Hepatocyte (in vitro differentiated cells): Measurements from ENCODE around the gene CCDC106. TPM values are rescaled to one million over a fixed set of nuclear protein-coding genes. Genes with fewer than 3 reads are reported as not detected.

Experiments used
- DNase-seq: peaks from one replicate; pipeline ENCODE4 v3.0.0-alpha.2; 2016; ENCODE audit warnings: low spot score
- H2AFZ ChIP-seq: fragments of 200-600 bp; sonication (generic); 2 replicates; pipeline ENCODE4 v1.6.0; 2016; ENCODE audit warnings: antibody characterized with exemption, mild to moderate bottlenecking
- H3K27ac ChIP-seq: fragments of 200-600 bp; sonication (generic); 2 replicates; pipeline ENCODE4 v1.5.1; 2016; ENCODE audit warnings: mild to moderate bottlenecking
- H3K27me3 ChIP-seq: fragments of 200-600 bp; sonication (generic); 2 replicates; pipeline ENCODE4 v1.6.1; 2016
- H3K36me3 ChIP-seq: fragments of 200-600 bp; sonication (generic); replicated peaks from 2 replicates; pipeline ENCODE4 v1.5.1; 2016; ENCODE audit warnings: low read depth; ENCODE audit not compliant: insufficient read depth
- H3K4me1 ChIP-seq: fragments of 200-600 bp; sonication (generic); 2 replicates; pipeline ENCODE4 v1.5.1; 2016; ENCODE audit warnings: mild to moderate bottlenecking, moderate library complexity; ENCODE audit not compliant: insufficient read depth
- H3K4me2 ChIP-seq: fragments of 200-600 bp; sonication (generic); 2 replicates; pipeline ENCODE4 v1.6.0; 2016
- H3K4me3 ChIP-seq: fragments of 200-600 bp; sonication (generic); 2 replicates; pipeline ENCODE4 v1.5.1; 2016; ENCODE audit warnings: mild to moderate bottlenecking
- H3K79me2 ChIP-seq: fragments of 200-600 bp; sonication (generic); 2 replicates; pipeline ENCODE4 v1.6.0; 2017; ENCODE audit warnings: mild to moderate bottlenecking
- H3K9me2 ChIP-seq: fragments of 200-600 bp; sonication (generic); replicated peaks from 2 replicates; pipeline ENCODE4 v1.6.0; 2017; ENCODE audit warnings: mild to moderate bottlenecking; ENCODE audit not compliant: insufficient read depth
- H3K9me3 ChIP-seq: fragments of 200-600 bp; sonication (generic); 2 replicates; pipeline ENCODE4 v1.5.1; 2016; ENCODE audit warnings: low read depth, mild to moderate bottlenecking
- H4K20me1 ChIP-seq: fragments of 200-600 bp; sonication (generic); 2 replicates; pipeline ENCODE4 v1.6.0; 2016; ENCODE audit warnings: mild to moderate bottlenecking; ENCODE audit not compliant: insufficient read depth, poor library complexity, severe bottlenecking
- EZH2 ChIP-seq: fragments of 200-600 bp; sonication (generic); IDR thresholded peaks from 2 replicates; pipeline ENCODE4 v1.6.1; 2016; ENCODE audit warnings: antibody characterized with exemption, mild to moderate bottlenecking, borderline replicate concordance
- EZH2phosphoT487 ChIP-seq: fragments of 200-600 bp; sonication (generic); IDR thresholded peaks from one replicate; pipeline ENCODE4 v1.6.1; 2018; ENCODE audit warnings: antibody characterized with exemption, mild to moderate bottlenecking, low read depth, moderate library complexity; ENCODE audit not compliant: unreplicated experiment, severe bottlenecking
- WGBS: methylation state at CpG from one replicate; pipeline ENCODE4 v1.1.6; 2016; ENCODE audit warnings: low lambda C conversion rate; ENCODE audit errors: missing lambda C conversion rate; 5-methylcytosine and 5-hydroxymethylcytosine counted together
- polyA plus RNA-seq: library from polyadenylated mRNA; unstranded; fragments of >200 nt; fragmentation: Nextera tagmentation; extraction: Ambion mirVana; gene quantifications from 2 replicates; pipeline ENCODE4 v1.2.1, GENCODE V29; 2016
- total RNA-seq: library from RNA; depleted of rRNA; stranded (reverse); fragments of >200 nt; gene quantifications from 2 replicates; pipeline ENCODE4 v1.2.3, GENCODE V29; 2014
- TF ChIP-seq, protein P1 (sequence below): fragments of 200-600 bp; sonication (generic); IDR thresholded peaks from 2 replicates; pipeline ENCODE4 v1.5.1; 2016; ENCODE audit warnings: antibody characterized with exemption, mild to moderate bottlenecking; ENCODE audit not compliant: poor library complexity

Gene CCDC106
- total and polyA plus RNA-seq, 2 experiments from 2014 or later = 18.3 to 31.7 TPM

DNA sequence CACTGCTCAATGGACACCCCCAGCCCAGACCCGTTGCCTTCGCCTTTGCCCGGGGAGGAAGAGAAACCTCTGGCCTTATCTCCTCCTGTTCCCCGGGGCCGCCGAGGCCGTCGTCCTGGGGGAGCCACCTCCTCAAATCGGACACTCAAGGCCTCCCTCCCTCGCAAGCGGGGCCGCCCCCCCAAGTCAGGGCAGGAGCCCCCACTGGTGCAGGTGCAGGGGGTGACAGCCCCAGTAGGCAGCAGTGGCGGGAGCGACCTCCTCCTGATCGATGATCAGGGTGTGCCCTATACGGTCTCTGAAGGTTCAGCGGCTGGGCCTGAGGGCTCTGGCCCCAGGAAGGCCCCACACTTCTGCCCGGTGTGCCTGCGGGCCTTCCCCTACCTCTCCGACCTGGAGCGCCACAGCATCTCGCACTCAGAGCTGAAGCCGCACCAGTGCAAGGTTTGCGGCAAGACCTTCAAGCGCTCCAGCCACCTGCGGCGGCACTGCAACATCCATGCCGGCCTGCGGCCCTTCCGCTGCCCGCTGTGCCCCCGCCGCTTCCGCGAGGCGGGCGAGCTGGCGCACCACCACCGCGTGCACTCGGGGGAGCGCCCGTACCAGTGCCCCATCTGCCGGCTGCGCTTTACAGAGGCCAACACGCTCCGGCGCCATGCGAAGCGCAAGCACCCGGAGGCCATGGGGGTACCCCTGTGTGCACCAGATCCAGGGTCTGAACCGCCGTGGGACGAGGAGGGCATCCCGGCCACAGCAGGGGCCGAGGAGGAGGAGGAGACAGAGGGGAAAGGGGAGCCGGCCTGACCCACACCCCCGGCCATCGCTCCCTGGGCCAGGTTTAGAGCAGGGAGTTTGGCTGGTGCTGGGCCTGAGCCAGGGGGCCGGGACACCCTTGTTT is 45.7 kb upstream of the CCDC106 start:
- peaks cover 19% of the 10 kb centered on the region for H3K4me1 ChIP-seq
- TF ChIP-seq EZH2 (no peak), EZH2phosphoT487 (no peak)
- TF ChIP-seq, protein P1, sequence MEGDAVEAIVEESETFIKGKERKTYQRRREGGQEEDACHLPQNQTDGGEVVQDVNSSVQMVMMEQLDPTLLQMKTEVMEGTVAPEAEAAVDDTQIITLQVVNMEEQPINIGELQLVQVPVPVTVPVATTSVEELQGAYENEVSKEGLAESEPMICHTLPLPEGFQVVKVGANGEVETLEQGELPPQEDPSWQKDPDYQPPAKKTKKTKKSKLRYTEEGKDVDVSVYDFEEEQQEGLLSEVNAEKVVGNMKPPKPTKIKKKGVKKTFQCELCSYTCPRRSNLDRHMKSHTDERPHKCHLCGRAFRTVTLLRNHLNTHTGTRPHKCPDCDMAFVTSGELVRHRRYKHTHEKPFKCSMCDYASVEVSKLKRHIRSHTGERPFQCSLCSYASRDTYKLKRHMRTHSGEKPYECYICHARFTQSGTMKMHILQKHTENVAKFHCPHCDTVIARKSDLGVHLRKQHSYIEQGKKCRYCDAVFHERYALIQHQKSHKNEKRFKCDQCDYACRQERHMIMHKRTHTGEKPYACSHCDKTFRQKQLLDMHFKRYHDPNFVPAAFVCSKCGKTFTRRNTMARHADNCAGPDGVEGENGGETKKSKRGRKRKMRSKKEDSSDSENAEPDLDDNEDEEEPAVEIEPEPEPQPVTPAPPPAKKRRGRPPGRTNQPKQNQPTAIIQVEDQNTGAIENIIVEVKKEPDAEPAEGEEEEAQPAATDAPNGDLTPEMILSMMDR = no peak
- no peaks in the 10 kb centered on the region for H4K20me1 ChIP-seq
- no peak for DNase-seq
- H3K4me2 ChIP-seq = no peak overlapping the region
- H3K4me3 ChIP-seq = no peak overlapping the region
- H2AFZ ChIP-seq = no peak overlapping the region
- 98% methylated on average over 57 of the region's 60 CpGs for WGBS
- no peaks in the 10 kb centered on the region for H3K9me3 ChIP-seq
- no peak overlapping the region for H3K27ac ChIP-seq
- peaks cover 19% of the 10 kb centered on the region for H3K79me2 ChIP-seq
- no peaks in the 10 kb centered on the region for H3K36me3 ChIP-seq
- H3K27me3 ChIP-seq = no peaks in the 10 kb centered on the region
- H3K9me2 ChIP-seq = no peaks in the 10 kb centered on the region

DNA sequence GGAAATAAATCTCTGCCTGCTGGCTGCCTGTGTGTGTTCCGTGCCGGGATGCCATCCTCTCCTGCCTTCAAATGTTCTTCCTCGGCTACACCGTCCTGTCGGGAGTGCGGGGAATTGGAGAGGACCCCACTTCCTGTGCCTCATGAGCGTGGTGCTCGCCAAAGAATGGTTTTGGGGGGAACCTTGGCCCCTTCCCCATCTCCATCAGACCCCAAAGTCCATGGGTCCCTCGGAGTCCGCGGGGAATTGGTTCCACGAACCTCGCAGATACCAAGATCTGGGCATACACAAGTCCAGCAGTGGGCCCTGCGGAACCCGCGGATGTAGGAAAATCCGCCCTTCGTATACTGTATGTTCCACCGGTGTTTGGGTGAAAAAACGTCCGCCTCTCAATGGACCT is 44.9 kb upstream of the CCDC106 start:
- H3K4me2 ChIP-seq = no peak overlapping the region
- WGBS = 94% methylated on average over 20 of the region's 21 CpGs
- TF ChIP-seq, protein P1 = no peak
- TF ChIP-seq EZH2phosphoT487 = no peak
- no peak for TF ChIP-seq EZH2
- H4K20me1 ChIP-seq = peaks cover 3% of the 10 kb centered on the region
- H3K9me3 ChIP-seq = no peaks in the 10 kb centered on the region
- no peak overlapping the region for H2AFZ ChIP-seq
- peaks cover 19% of the 10 kb centered on the region for H3K4me1 ChIP-seq
- H3K9me2 ChIP-seq = no peaks in the 10 kb centered on the region
- no peaks in the 10 kb centered on the region for H3K27me3 ChIP-seq
- H3K4me3 ChIP-seq = no peak overlapping the region
- H3K36me3 ChIP-seq = no peaks in the 10 kb centered on the region
- H3K27ac ChIP-seq = no peak overlapping the region
- DNase-seq = no peak
- peaks cover 27% of the 10 kb centered on the region for H3K79me2 ChIP-seq

DNA sequence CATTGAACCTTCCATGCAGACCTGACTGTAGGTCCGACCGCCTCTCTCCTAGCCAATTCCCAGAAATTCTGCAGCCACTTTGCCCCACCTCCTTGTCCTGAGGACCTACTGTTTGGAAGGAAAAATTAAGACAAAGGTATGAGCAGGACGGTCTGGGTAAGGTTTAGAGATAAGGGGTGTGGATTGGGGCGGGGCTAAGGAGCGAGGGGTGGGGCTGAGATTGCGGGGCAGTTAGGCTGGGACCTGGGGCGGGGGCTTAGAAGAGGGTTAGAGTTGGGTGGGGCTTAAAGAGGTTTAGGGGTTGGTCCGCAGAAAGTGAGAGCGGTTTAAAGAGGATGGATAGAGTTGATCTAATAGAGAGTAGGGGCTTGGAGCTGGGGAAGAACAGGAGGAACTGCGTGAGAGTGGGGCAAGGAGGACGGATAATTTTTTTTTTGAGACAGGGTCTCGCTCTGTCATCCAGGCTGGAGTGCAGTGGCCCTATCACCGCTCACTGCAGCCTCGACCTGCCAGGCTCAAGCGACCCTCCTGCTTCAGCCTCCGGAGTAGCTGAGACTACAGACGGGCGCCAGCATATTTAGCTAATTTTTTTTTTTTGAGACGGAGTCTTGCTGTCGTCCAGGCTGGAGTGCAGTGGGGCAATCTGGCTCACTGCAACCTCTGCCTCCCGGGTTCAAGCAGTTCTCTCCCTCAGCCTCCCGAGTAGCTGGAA is 44.3 kb upstream of the CCDC106 start:
- peaks cover 31% of the 10 kb centered on the region for H3K79me2 ChIP-seq

More for the DNA sequence above, 44.3 kb upstream of the CCDC106 start:
- H3K4me1 ChIP-seq = peaks cover 19% of the 10 kb centered on the region
- H2AFZ ChIP-seq = peak overlapping the region; percentile 29
- H3K4me2 ChIP-seq = peak overlapping the region; percentile 78
- no peak overlapping the region for H3K4me3 ChIP-seq
- 86% methylated on average over 17 of the region's 22 CpGs for WGBS
- H3K36me3 ChIP-seq = no peaks in the 10 kb centered on the region
- no peak for DNase-seq
- H3K27me3 ChIP-seq = no peaks in the 10 kb centered on the region
- peaks cover 3% of the 10 kb centered on the region for H4K20me1 ChIP-seq
- no peaks in the 10 kb centered on the region for H3K9me3 ChIP-seq
- no peaks in the 10 kb centered on the region for H3K9me2 ChIP-seq
- H3K27ac ChIP-seq = peak overlapping the region; percentile 95
- TF ChIP-seq EZH2phosphoT487 (no peak), EZH2 (no peak)
- TF ChIP-seq, protein P1 = no peak
